ENCODE measurements around the gene ICAM1.

ICAM1 gene

GRCh38 chr19:10243606-10244005 is 27.3 kb upstream of the ICAM1 start:
- DNase-seq: no peak

GRCh38 chr19:10245189-10245939 is 25.6 kb upstream of the ICAM1 start:
- DNase-seq: no peak

- DNase-seq: no peak
These were observed 24.4 kb upstream of the ICAM1 start for GRCh38 chr19:10246511-10246910.

- DNase-seq: peak; percentile 99
These were observed 18.9 kb upstream of the ICAM1 start, which contains the start of gene MRPL4 for GRCh38 chr19:10251792-10252694. Gene MRPL4 (plus strand): TSS chr19:10252214. CDS start chr19:10252254, 40 bp downstream.

GRCh38 chr19:10252707-10253106 is 18.2 kb upstream of the ICAM1 start:
- no peak for DNase-seq

- DNase-seq: no peak
These were observed 16.7 kb upstream of the ICAM1 start for GRCh38 chr19:10254244-10254643.

- no peak for DNase-seq
These were observed 15.6 kb upstream of the ICAM1 start for GRCh38 chr19:10255358-10255757.

GRCh38 chr19:10256551-10256950 is 14.4 kb upstream of the ICAM1 start:
- DNase-seq: no peak

- DNase-seq: no peak
These were observed 13.8 kb upstream of the ICAM1 start for GRCh38 chr19:10256970-10257615.

GRCh38 chr19:10258080-10258710 is 12.7 kb upstream of the ICAM1 start:
- DNase-seq: no peak

GRCh38 chr19:10259162-10259905 is 11.6 kb upstream of the ICAM1 start:
- DNase-seq: peak; percentile 72

- no peak for DNase-seq
These were observed 10.8 kb upstream of the ICAM1 start for GRCh38 chr19:10260141-10260584.

- DNase-seq: no peak
These were observed 8.1 kb upstream of the ICAM1 start for GRCh38 chr19:10262771-10263170.

- DNase-seq: no peak
These were observed 4.2 kb upstream of the ICAM1 start for GRCh38 chr19:10266706-10267105.

GRCh38 chr19:10268071-10268470 is 2.8 kb upstream of the ICAM1 start:
- no peak for DNase-seq

GRCh38 chr19:10269333-10270179 is 1.4 kb upstream of the ICAM1 start:
- peak; percentile 32 for DNase-seq

- no peak for DNase-seq
These were observed 722 bp upstream of the ICAM1 start for GRCh38 chr19:10270180-10270615.

GRCh38 chr19:10271543-10272086 is 695 bp downstream of the ICAM1 start:
- DNase-seq: no peak

- no peak for DNase-seq
These were observed 3.7 kb downstream of the ICAM1 start for GRCh38 chr19:10274589-10274988.

- no peak for DNase-seq
These were observed 7.1 kb downstream of the ICAM1 start for GRCh38 chr19:10277795-10278589.

All from NCI-H1092 (cell line).